Right renal cortex interstitium (tissue), 3 donors: ENCODE results near the gene SURF4. TPM values are rescaled to one million over a fixed set of nuclear protein-coding genes. Genes with fewer than 3 reads are reported as not detected.
"Not testable (repeated sequence)": the region's sequence is repeated elsewhere in the genome, so short reads cannot be mapped to it uniquely, and the experiment has no call there.

Experiments
- DNase-seq, 3 donors: peaks; one replicate each; pipeline ENCODE4 v3.0.0-alpha.2; 2013; ENCODE audit warnings: low read depth in 3 of 3, low spot score in 2 of 3
- polyA plus RNA-seq, 3 donors: library from polyadenylated mRNA; unstranded; fragments of 120-200 nt; gene quantifications; one replicate each; pipeline ENCODE4 v1.2.1, GENCODE V29; 2013; ENCODE audit not compliant: insufficient read length in 3 of 3

The SURF4 gene
- polyA plus RNA-seq, 3 donors, result 160 to 175 (median 164) TPM

DNA sequence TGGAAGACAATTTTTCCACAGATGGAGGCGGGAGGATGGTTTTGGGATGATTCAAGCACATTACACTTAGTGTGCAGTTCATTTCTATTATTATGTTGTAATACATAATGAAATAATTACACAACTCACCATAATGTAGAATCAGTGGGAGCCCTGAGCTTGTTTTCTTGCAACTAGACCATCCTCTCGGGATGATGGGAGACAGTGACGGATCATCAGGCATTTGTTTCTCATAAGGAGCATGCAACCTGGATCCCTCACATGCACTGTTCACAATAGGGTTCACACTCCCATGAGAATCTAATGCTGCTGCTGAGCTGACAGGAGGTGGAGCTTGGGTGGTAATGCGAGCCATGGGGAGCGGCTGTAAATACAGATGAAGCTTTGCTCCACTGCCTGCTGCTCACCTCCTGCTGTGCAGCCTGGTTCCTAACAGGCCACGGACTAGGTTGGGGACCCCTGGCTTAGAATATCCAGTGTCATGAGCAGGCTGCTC is 1.9 kb upstream of the SURF4 start:
- no peak for DNase-seq

DNA sequence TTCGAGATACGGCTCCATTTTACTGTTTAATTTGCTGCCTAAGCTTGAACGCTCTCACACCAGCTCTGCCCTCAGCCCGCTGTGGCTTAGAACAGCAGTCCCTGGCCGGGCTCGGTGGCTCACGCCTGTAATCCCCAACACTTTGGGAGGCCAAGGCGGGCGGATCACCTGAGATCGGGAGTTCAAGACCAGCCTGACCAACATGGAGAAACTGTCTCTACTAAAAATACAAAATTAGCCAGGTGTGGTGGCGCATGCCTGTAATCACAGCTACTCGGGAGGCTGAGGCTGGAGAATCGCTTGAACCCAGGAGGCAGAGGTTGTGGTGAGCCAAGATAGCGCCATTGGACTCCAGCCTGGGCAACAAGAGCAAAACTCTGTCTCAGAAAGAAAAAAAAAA is 1.4 kb upstream of the SURF4 start:
- not testable (repeated sequence) for DNase-seq

- no peak for DNase-seq
These were observed 640 bp downstream of the SURF4 start for GRCh38 chr9:133375116-133375723.

DNA sequence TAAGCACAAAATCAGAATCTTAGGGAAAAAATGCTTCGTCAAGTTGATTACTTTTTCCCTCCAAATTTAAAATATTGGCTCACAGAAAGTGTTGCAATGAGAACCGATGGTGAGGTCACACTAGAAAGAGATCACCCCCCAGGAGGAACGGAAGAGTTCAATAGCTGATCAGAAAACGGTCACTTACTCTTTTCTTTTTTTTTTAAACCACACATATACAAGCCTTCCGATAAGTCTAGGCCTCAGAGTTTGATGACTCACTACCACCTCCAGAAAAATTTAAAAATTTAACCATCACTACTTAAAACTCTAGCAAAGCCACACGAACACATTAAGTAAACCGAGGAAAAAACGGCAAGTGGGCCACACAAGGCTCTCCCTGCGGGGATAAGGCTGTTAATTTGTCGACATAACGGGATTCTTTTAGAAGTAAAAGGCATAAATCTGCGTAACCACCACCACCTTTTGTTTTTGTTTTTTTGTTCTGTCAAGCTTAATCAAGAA is 1.2 kb downstream of the SURF4 start:
- no peak for DNase-seq

DNA sequence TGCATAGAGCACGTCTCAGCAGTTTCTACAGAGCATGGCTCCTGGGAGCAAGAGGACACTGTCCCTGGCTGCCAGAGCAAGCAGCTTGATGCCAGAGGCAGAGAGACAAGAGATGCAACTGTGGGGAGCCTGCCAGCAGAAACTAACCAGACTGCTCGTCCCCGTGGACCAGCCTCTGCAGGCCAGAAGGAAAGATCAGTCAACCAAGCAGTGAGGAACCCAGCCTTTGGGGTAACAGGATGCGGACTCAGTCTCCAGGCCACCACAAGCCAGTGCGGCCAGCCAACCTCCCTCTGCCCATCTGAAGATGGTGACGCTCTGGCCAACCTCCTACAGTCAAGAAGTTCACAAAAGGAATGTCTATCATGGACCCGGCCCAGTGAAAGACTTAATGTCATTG is 3.7 kb downstream of the SURF4 start:
- DNase-seq, result no peak

GRCh38 chr9:133371261-133371711 is 4.6 kb downstream of the SURF4 start:
- DNase-seq, result no peak

- DNase-seq, result no peak
These were observed 5.2 kb downstream of the SURF4 start for GRCh38 chr9:133370685-133371084.

GRCh38 chr9:133369933-133370332 is 5.9 kb downstream of the SURF4 start:
- DNase-seq, result no peak

DNA sequence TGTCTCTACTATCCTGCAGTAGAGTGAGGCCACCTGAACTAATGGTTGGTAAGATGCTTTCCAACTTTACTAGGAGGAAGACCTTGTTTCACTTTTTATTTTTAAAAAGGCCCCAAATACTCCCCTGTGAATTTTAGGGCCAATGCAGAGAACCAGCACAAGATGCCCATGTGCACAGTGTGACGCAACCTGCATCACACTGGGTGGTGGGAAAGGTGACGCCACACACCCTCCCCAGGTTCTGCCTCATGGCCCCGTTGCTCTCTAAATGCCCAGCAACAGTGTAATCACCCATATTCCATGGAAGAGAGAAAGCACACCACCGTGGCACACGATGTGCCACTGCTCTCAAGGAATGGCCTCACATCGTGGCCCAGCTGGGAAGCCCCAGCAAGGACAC is 6.4 kb downstream of the SURF4 start:
- no peak for DNase-seq

DNA sequence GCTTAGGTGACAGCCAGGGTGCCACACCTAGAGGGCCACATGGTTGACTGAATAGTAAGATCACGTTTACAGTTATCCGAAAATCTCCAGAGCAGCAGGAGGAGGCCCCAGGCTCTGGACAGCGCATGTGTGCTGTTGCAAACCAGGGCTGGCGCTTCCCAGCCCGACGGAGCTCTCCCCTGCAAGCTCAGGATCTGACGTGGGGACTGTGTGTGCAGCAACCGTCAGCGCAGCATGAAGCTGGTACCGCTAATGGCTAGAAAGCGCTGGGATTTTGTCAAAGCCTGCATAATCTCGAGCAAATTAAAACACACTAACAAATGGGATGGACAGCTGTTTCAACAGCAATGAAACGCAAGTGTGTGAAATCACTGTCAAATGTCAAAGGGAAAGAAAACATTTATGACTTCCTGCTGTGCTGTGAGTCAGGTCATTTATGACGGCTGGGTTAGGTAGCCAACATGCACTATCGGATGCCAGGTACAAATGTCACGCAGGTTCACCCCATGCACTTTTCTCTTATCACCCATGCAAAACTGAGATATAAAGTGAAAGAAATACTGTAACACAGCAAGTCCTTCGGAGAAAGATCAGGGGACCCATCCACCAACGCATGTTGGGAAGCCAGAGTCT is 7.5 kb downstream of the SURF4 start:
- DNase-seq, result no peak

- DNase-seq, result no peak
These were observed 8.1 kb downstream of the SURF4 start for GRCh38 chr9:133367778-133368177.

GRCh38 chr9:133367221-133367620 is 8.6 kb downstream of the SURF4 start:
- no peak for DNase-seq

- no peak for DNase-seq
These were observed 9.4 kb downstream of the SURF4 start for GRCh38 chr9:133366435-133366834.

- no peak for DNase-seq
These were observed 13.4 kb downstream of the SURF4 start for GRCh38 chr9:133362359-133363044.

DNA sequence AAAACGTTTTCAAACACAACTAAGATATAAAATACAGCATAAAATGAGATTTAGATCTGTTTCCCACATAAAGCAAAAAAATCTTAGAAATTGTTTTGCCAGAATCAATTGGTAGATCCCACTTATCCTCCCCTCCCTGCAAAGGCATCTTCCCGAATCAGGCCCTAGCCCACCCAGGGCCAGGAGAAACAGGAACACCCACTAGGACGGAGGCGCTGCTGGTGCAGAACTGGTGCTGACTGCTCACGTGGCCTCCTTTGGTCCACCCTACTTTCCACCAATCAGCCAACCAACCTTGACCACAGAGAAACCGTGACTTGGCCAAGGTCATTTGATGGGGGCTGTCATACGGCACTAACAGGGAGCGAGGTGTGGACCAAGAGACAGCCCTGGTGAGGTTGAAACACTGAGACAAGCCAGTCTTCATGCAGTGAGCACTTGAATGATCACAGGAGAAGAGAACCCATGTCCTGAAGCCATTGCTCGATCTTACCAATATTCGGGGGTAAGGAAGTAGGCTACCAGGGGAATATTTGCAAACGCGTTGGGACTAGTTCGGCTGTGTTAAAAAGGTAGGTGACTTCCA is 14.3 kb downstream of the SURF4 start:
- DNase-seq, result no peak

- no peak for DNase-seq
These were observed 15.2 kb downstream of the SURF4 start for GRCh38 chr9:133360400-133361393.

- no peak for DNase-seq
These were observed 16.3 kb downstream of the SURF4 start for GRCh38 chr9:133359399-133360175.

DNA sequence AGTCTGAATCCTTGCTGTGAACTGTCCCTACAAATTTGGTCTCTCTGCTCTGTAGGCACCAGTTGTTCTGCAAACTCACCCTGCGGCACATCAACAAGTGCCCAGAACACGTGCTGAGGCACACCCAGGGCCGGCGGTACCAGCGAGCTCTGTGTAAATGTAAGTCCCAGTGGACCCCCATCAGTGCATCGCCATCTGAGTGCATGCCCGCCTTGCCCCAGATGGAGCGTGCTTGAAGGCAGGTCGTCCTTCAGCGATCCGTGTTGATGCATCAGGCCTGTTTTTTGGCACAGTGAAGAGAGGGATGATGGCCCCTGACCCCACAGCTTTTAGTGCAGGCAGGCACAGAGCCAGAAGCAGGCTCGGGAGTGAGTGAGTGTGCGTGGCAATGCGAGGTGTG is 18.2 kb downstream of the SURF4 start:
- DNase-seq, result no peak

- DNase-seq, result peak in 2 of 3 donors; percentile 63 to 69
These were observed 19.3 kb downstream of the SURF4 start, which contains the start of the genes SURF1 and SURF2 for GRCh38 chr9:133356391-133357091. SURF1 (minus strand) TSS chr9:133356487; CDS start chr9:133356453, 34 bp downstream. SURF2 (plus strand) TSS chr9:133356550; CDS start chr9:133356593, 43 bp downstream.
